ENCODE measurements around the gene SNX15.
A peak's percentile ranks its signal among the peaks of the same experiment; 100 is the strongest.

The SNX15 gene

DNA sequence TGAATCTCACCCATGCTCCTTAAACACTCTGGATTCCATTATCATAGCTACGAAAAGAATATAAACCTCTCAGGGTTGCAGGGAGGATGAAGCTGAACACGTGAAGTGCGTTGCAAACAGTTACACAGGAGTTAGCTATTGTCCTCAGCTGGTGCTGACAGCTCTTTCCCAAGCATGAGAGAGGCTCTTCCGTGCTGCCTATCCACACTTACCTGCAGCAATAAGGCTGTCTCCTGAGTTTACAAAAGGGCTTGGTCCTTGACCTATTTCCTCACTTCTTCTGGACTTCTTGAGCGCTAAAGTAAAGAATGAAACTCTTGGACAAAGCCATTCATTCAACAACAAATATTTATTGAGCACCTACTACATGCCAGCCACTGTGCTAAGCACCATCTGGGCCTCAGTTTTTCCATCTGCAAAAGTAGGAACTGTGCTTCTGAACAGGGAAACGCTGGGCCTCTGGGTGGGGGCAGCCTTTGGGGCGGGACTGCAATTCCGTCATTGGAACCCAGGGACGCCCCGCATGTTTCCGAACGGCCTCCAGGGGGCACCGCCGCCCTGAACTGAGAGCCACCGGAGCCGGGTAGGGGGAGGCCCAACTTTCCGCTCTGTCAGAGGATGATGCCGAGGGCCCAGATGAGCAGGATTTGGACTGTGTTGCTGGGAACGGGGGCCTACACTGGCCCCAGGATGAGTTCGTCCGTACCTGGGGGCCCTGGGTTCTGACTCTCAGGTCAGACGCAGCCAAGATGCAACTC, 13.9 kb upstream of the SNX15 start:
- H3K9me3 ChIP-seq (ENCODE audit: insufficient read depth, low read depth, low read length), result no peaks in the 10 kb centered on the region
- no peaks in the 10 kb centered on the region for H3K9me2 ChIP-seq (replicated peaks; ENCODE audit: low read depth, low read length)
- H4K20me1 ChIP-seq (ENCODE audit: insufficient read depth, low read length, poor library complexity, severe bottlenecking), result peaks cover 8% of the 10 kb centered on the region
- no peaks in the 10 kb centered on the region for H3K27me3 ChIP-seq (ENCODE audit: insufficient read depth, low read length, poor library complexity, severe bottlenecking)
- H3K4me3 ChIP-seq (ENCODE audit: low read length, poor library complexity, severe bottlenecking), result peak overlapping the region; percentile 89
- peak overlapping the region; percentile 85 for H3K4me2 ChIP-seq (ENCODE audit: low read depth, low read length, poor library complexity, severe bottlenecking)
- H3F3A ChIP-seq (ENCODE audit: low read depth), result peaks cover 6% of the 10 kb centered on the region
- H3K4me1 ChIP-seq (ENCODE audit: insufficient read depth, low read length, poor library complexity, severe bottlenecking), result peaks cover 23% of the 10 kb centered on the region
- H3K9ac ChIP-seq (ENCODE audit: low read depth, low read length, poor library complexity, severe bottlenecking), result peak overlapping the region; percentile 91
- H3K36me3 ChIP-seq (ENCODE audit: insufficient read depth, low read length), result no peaks in the 10 kb centered on the region
- H2AFZ ChIP-seq (ENCODE audit: low read length), result peak overlapping the region; percentile 93
- TF ChIP-seq, protein P1, sequence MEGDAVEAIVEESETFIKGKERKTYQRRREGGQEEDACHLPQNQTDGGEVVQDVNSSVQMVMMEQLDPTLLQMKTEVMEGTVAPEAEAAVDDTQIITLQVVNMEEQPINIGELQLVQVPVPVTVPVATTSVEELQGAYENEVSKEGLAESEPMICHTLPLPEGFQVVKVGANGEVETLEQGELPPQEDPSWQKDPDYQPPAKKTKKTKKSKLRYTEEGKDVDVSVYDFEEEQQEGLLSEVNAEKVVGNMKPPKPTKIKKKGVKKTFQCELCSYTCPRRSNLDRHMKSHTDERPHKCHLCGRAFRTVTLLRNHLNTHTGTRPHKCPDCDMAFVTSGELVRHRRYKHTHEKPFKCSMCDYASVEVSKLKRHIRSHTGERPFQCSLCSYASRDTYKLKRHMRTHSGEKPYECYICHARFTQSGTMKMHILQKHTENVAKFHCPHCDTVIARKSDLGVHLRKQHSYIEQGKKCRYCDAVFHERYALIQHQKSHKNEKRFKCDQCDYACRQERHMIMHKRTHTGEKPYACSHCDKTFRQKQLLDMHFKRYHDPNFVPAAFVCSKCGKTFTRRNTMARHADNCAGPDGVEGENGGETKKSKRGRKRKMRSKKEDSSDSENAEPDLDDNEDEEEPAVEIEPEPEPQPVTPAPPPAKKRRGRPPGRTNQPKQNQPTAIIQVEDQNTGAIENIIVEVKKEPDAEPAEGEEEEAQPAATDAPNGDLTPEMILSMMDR (conservative IDR thresholded peaks at IDR 0.05; ENCODE audit: low read length), result peak; percentile 79
- no peak for TF ChIP-seq EZH2phosphoT487 (IDR thresholded peaks at IDR 0.05; ENCODE audit: borderline replicate concordance)
- H3K79me2 ChIP-seq (ENCODE audit: insufficient read depth, low read length), result peaks cover 32% of the 10 kb centered on the region

DNA sequence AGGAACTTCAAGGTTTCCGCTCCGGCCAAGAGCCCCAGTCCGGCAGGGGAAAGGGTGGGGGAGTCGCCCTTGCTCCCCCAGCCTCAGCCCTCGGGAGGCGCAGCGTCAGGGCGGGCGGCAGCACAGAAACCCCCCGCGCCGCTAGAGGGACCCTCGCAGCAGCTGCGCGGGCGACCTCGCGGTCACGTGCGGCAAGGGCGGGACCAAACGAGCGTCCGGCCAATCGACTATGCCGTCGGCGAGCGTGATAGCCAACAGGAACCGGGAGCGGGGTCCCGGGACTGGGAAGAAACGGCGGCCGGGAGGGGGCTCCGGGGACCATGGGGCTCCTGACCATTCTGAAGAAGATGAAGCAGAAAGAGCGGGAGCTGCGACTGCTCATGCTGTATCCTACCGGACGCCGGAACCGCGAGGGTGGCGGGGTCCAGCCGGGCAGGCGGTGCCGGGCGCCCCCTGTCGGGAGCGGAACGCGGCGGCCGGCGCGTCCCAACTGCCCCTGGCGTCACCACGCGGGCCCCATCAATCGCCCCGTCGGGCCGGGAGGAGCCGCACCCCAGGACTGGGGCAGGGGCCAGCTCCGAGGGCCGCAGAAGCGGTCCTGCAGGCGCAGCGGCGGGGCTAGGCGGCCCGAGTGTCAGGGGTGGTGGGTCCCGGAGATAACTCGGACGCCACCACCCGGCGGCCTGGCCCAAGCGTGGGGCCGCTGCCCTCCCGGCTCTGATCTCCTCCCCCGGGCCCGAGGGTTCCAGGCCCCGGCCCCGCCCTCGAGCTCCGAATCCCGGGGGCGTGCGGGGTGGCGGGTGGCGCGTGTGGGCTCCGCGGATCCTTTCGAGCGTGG, 13.1 kb upstream of the SNX15 start, which contains the start of gene ARL2:
Gene ARL2, plus strand, starts transcription at position 273 of the 838 bp plus-strand sequence. Its CDS starts 48 bp downstream, at position 321.
- Histone ChIP-seq H3K79me2 (ENCODE audit: insufficient read depth, low read length) (peaks cover 32% of the 10 kb centered on the region), H3F3A (ENCODE audit: low read depth) (peaks cover 6% of the 10 kb centered on the region), H3K27me3 (ENCODE audit: insufficient read depth, low read length, poor library complexity, severe bottlenecking) (no peaks in the 10 kb centered on the region), H3K9me2 (replicated peaks; ENCODE audit: low read depth, low read length) (no peaks in the 10 kb centered on the region), H3K4me3 (ENCODE audit: low read length, poor library complexity, severe bottlenecking) (peak within 1 kb of the TSS; percentile 89), H3K9me3 (ENCODE audit: insufficient read depth, low read depth, low read length) (no peaks in the 10 kb centered on the region), H3K9ac (ENCODE audit: low read depth, low read length, poor library complexity, severe bottlenecking) (peak within 1 kb of the TSS; percentile 91), H3K36me3 (ENCODE audit: insufficient read depth, low read length) (peaks cover 3% of the 10 kb centered on the region; the same call in 1 of the 2 replicates), H3K4me2 (ENCODE audit: low read depth, low read length, poor library complexity, severe bottlenecking) (peak within 1 kb of the TSS; percentile 85), H3K4me1 (ENCODE audit: insufficient read depth, low read length, poor library complexity, severe bottlenecking) (peaks cover 23% of the 10 kb centered on the region), H4K20me1 (ENCODE audit: insufficient read depth, low read length, poor library complexity, severe bottlenecking) (peaks cover 8% of the 10 kb centered on the region), H2AFZ (ENCODE audit: low read length) (peak within 1 kb of the TSS; percentile 93)
- TF ChIP-seq, protein P1 (conservative IDR thresholded peaks at IDR 0.05; ENCODE audit: low read length), result peak; percentile 58
- no peak for TF ChIP-seq EZH2phosphoT487 (IDR thresholded peaks at IDR 0.05; ENCODE audit: borderline replicate concordance)

DNA sequence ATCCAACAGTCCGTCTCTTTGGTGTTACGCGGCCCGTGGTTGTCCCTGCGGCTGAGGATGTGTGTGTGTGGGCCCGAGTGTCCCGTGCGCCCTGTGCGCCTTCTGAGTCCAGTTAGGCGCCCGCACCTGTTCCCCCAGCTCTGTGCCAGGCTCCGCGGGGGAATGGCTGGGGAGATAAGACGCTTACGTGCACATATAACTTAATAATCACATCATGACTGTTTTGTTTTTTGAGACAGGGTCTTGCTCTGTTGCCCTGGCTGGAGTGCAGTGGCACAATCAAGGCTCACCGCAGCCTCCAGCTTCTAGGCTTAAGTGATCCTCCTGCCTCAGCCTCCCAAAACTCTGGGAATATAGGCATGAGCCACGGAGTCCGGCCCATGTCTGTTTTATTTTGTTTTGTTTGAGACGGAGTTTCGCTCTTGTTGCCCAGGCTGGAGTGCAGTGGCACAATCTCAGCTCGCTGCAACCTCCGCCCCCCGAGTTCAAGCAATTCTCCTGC, 12.5 kb upstream of the SNX15 start:
- Histone ChIP-seq H3K36me3 (ENCODE audit: insufficient read depth, low read length) (peaks cover 3% of the 10 kb centered on the region; the same call in 1 of the 2 replicates), H3F3A (ENCODE audit: low read depth) (peaks cover 6% of the 10 kb centered on the region), H3K4me1 (ENCODE audit: insufficient read depth, low read length, poor library complexity, severe bottlenecking) (peaks cover 23% of the 10 kb centered on the region), H3K27me3 (ENCODE audit: insufficient read depth, low read length, poor library complexity, severe bottlenecking) (no peaks in the 10 kb centered on the region), H2AFZ (ENCODE audit: low read length) (peak overlapping the region; percentile 93), H3K9ac (ENCODE audit: low read depth, low read length, poor library complexity, severe bottlenecking) (peak overlapping the region; percentile 91), H3K4me2 (ENCODE audit: low read depth, low read length, poor library complexity, severe bottlenecking) (peak overlapping the region; percentile 85), H3K9me2 (replicated peaks; ENCODE audit: low read depth, low read length) (no peaks in the 10 kb centered on the region), H3K9me3 (ENCODE audit: insufficient read depth, low read depth, low read length) (no peaks in the 10 kb centered on the region), H3K4me3 (ENCODE audit: low read length, poor library complexity, severe bottlenecking) (peak overlapping the region; percentile 89), H4K20me1 (ENCODE audit: insufficient read depth, low read length, poor library complexity, severe bottlenecking) (peaks cover 8% of the 10 kb centered on the region), H3K79me2 (ENCODE audit: insufficient read depth, low read length) (peaks cover 32% of the 10 kb centered on the region)
- TF ChIP-seq, protein P1 (conservative IDR thresholded peaks at IDR 0.05; ENCODE audit: low read length), result no peak
- no peak for TF ChIP-seq EZH2phosphoT487 (IDR thresholded peaks at IDR 0.05; ENCODE audit: borderline replicate concordance)

Data from Loucy (cell line).